ENCODE measurements around the gene TXN.
"Not testable (repeated sequence)": the region's sequence is repeated elsewhere in the genome, so short reads cannot be mapped to it uniquely, and the experiment has no call there.

DNA sequence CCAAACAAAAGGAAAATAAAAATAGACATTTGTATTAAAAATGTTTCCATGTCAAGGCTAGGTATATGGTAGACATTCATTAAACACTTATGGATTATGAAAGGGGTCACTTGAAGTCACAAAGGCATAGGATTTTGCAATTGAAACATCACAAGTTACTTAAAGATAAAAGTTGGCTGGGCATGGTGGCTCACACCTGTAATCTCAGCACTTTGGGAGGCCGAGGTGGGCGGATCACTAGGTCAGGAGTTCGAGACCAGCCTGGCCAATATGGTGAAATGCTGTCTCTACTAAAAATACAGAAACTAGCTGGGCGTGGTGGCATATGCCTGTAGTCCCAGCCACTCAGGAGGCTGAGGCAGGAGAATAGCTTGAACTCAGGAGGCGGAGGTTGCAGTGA, 4.5 kb downstream of the TXN start:
- TF ChIP-seq, protein P1, sequence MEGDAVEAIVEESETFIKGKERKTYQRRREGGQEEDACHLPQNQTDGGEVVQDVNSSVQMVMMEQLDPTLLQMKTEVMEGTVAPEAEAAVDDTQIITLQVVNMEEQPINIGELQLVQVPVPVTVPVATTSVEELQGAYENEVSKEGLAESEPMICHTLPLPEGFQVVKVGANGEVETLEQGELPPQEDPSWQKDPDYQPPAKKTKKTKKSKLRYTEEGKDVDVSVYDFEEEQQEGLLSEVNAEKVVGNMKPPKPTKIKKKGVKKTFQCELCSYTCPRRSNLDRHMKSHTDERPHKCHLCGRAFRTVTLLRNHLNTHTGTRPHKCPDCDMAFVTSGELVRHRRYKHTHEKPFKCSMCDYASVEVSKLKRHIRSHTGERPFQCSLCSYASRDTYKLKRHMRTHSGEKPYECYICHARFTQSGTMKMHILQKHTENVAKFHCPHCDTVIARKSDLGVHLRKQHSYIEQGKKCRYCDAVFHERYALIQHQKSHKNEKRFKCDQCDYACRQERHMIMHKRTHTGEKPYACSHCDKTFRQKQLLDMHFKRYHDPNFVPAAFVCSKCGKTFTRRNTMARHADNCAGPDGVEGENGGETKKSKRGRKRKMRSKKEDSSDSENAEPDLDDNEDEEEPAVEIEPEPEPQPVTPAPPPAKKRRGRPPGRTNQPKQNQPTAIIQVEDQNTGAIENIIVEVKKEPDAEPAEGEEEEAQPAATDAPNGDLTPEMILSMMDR (conservative IDR thresholded peaks at IDR 0.05) = not testable (repeated sequence)
- TF ChIP-seq EZH2 (IDR thresholded peaks at IDR 0.05; ENCODE audit: low read depth) = not testable (repeated sequence)

All from PC-9 (cell line).